ENCODE measurements around the gene CRB3.

The CRB3 gene
- long read RNA-seq, partial matches to known transcripts, result 0 of 1 reads
- long read RNA-seq, other reads (novel, unspliced or antisense), result 1 of 1 reads

- no peak for TF ChIP-seq CTCF (IDR thresholded peaks at IDR 0.05; ENCODE audit: insufficient read depth, low read length)
- no peak for TF ChIP-seq SPI1 (IDR thresholded peaks at IDR 0.05; ENCODE audit: borderline replicate concordance, low read depth)
- Histone ChIP-seq H3K4me3 (replicated peaks; ENCODE audit: insufficient read depth, low read length) (no peak within 1 kb of the TSS), H3K27me3 (ENCODE audit: insufficient read depth, poor library complexity, severe bottlenecking) (peaks cover 11% of the 10 kb centered on the region), H3K27ac (replicated peaks) (no peak within 1 kb of the TSS)
- DNase-seq (ENCODE audit: low read depth in 1 of 2, low spot score in 1 of 2), result no peak
Measured at GRCh38 chr19:6464070-6464873, at the start of gene CRB3. Gene CRB3, plus strand, starts transcription at chr19:6464271. Its CDS starts 431 bp downstream, at chr19:6464702.

GRCh38 chr19:6414793-6415590, 49.1 kb upstream of the CRB3 start:
- Histone ChIP-seq H3K27ac (replicated peaks) (no peak overlapping the region), H3K27me3 (ENCODE audit: insufficient read depth, poor library complexity, severe bottlenecking) (no peaks in the 10 kb centered on the region), H3K4me3 (replicated peaks; ENCODE audit: insufficient read depth, low read length) (no peak overlapping the region)
- DNase-seq (ENCODE audit: low read depth in 1 of 2, low spot score in 1 of 2), result no peak
- TF ChIP-seq POLR2AphosphoS5 (IDR thresholded peaks at IDR 0.05; ENCODE audit: low read depth), result no peak
- TF ChIP-seq GABPA (IDR thresholded peaks at IDR 0.05; ENCODE audit: low read depth), result no peak
- no peak for TF ChIP-seq CTCF (IDR thresholded peaks at IDR 0.05; ENCODE audit: insufficient read depth, low read length)
- no peak for TF ChIP-seq REST (IDR thresholded peaks at IDR 0.05; ENCODE audit: insufficient replicate concordance, low read depth)
- no peak for TF ChIP-seq SPI1 (IDR thresholded peaks at IDR 0.05; ENCODE audit: borderline replicate concordance, low read depth)

- H3K27ac ChIP-seq (replicated peaks), result no peak overlapping the region
- TF ChIP-seq GABPA (IDR thresholded peaks at IDR 0.05; ENCODE audit: low read depth), result no peak
- TF ChIP-seq SPI1 (IDR thresholded peaks at IDR 0.05; ENCODE audit: borderline replicate concordance, low read depth), result no peak
- no peak for TF ChIP-seq CTCF (IDR thresholded peaks at IDR 0.05; ENCODE audit: insufficient read depth, low read length)
- TF ChIP-seq POLR2AphosphoS5 (IDR thresholded peaks at IDR 0.05; ENCODE audit: low read depth), result no peak
- TF ChIP-seq REST (IDR thresholded peaks at IDR 0.05; ENCODE audit: insufficient replicate concordance, low read depth), result no peak
- DNase-seq (ENCODE audit: low read depth in 1 of 2, low spot score in 1 of 2), result no peak
- no peaks in the 10 kb centered on the region for H3K27me3 ChIP-seq (ENCODE audit: insufficient read depth, poor library complexity, severe bottlenecking)
- H3K4me3 ChIP-seq (replicated peaks; ENCODE audit: insufficient read depth, low read length), result no peak overlapping the region
Measured at GRCh38 chr19:6415591-6416190, 48.4 kb upstream of the CRB3 start.

All from HL-60 (cell line).